H9 (cell line): ENCODE measurements around the gene PLA2G4C. TPM values are rescaled to one million over a fixed set of nuclear protein-coding genes. Genes with fewer than 3 reads are reported as not detected.

Source experiments
- DNase-seq: peaks from one replicate; pipeline ENCODE4 v3.0.0-alpha.2; 2017
- H2AFZ ChIP-seq: one replicate; pipeline ENCODE4 v1.6.1; 2013; ENCODE audit warnings: mild to moderate bottlenecking, low read length, control low read depth, moderate library complexity
- H2AK5ac ChIP-seq: 2 replicates; pipeline ENCODE4 v1.6.1; 2013; ENCODE audit warnings: low read length, control low read depth, mixed read lengths; ENCODE audit not compliant: insufficient read length
- H2BK120ac ChIP-seq: one replicate; pipeline ENCODE4 v1.6.1; 2013; ENCODE audit warnings: low read depth, mild to moderate bottlenecking, low read length, control low read depth, inconsistent platforms; ENCODE audit not compliant: poor library complexity, severe bottlenecking
- H2BK12ac ChIP-seq: 2 replicates; pipeline ENCODE4 v1.6.1; 2013; ENCODE audit warnings: low read length, control low read depth, mixed read lengths, low read depth; ENCODE audit not compliant: insufficient read length
- H2BK15ac ChIP-seq: 2 replicates; pipeline ENCODE4 v1.6.1; 2013; ENCODE audit warnings: low read depth, low read length, control low read depth
- H2BK20ac ChIP-seq: one replicate; pipeline ENCODE4 v1.6.1; 2013; ENCODE audit warnings: low read depth, mild to moderate bottlenecking, low read length, control low read depth, inconsistent platforms; ENCODE audit not compliant: poor library complexity, severe bottlenecking
- H2BK5ac ChIP-seq: 2 replicates; pipeline ENCODE4 v1.6.1; 2013; ENCODE audit warnings: low read length, control low read depth, mixed read lengths; ENCODE audit not compliant: insufficient read length
- H3K14ac ChIP-seq: 2 replicates; pipeline ENCODE4 v1.6.1; 2013; ENCODE audit warnings: low read length, control low read depth; ENCODE audit not compliant: insufficient read depth
- H3K18ac ChIP-seq: 2 replicates; pipeline ENCODE4 v1.6.1; 2013; ENCODE audit warnings: low read depth, mild to moderate bottlenecking, mixed read lengths, low read length, control low read depth; ENCODE audit not compliant: insufficient read length
- H3K23ac ChIP-seq: 2 replicates; pipeline ENCODE4 v1.6.1; 2013; ENCODE audit warnings: low read length, control low read depth, mixed read lengths, low read depth; ENCODE audit not compliant: insufficient read length
- H3K23me2 ChIP-seq: 2 replicates; pipeline ENCODE4 v1.6.1; 2013; ENCODE audit warnings: low read depth, mild to moderate bottlenecking, mixed read lengths, low read length, control low read depth; ENCODE audit not compliant: insufficient read length, poor library complexity, severe bottlenecking
- H3K27ac ChIP-seq: 2 replicates; pipeline ENCODE4 v1.5.1; 2013; ENCODE audit warnings: low read length, control low read depth, mixed read lengths, low read depth; ENCODE audit not compliant: insufficient read length
- H3K27me3 ChIP-seq: 2 replicates; pipeline ENCODE4 v1.6.1; 2013; ENCODE audit warnings: low read length, control low read depth, inconsistent platforms; ENCODE audit not compliant: insufficient read depth
- H3K4ac ChIP-seq: 2 replicates; pipeline ENCODE4 v1.6.1; 2013; ENCODE audit warnings: low read depth, mild to moderate bottlenecking, control low read depth, inconsistent platforms, low read length, moderate library complexity
- H3K4me1 ChIP-seq: 2 replicates; pipeline ENCODE4 v1.6.1; 2013; ENCODE audit warnings: low read length, control low read depth, inconsistent platforms; ENCODE audit not compliant: insufficient read depth
- H3K4me2 ChIP-seq: 2 replicates; pipeline ENCODE4 v1.6.1; 2013; ENCODE audit warnings: low read length, control low read depth, mixed read lengths; ENCODE audit not compliant: insufficient read length, insufficient read depth
- H3K56ac ChIP-seq: 2 replicates; pipeline ENCODE4 v1.6.1; 2013; ENCODE audit warnings: low read depth, mild to moderate bottlenecking, mixed read lengths, low read length, control low read depth; ENCODE audit not compliant: insufficient read length
- H3K79me1 ChIP-seq: 2 replicates; pipeline ENCODE4 v1.6.1; 2013; ENCODE audit warnings: low read depth, mild to moderate bottlenecking, moderate library complexity, low read length, control low read depth, inconsistent platforms; ENCODE audit not compliant: insufficient read depth, poor library complexity, severe bottlenecking
- H3K79me2 ChIP-seq: 2 replicates; pipeline ENCODE4 v1.6.1; 2013; ENCODE audit warnings: low read length, control low read depth, inconsistent platforms; ENCODE audit not compliant: insufficient read depth
- H3K9ac ChIP-seq: 2 replicates; pipeline ENCODE4 v1.6.1; 2013; ENCODE audit warnings: low read length, control low read depth, mixed read lengths; ENCODE audit not compliant: insufficient read length; ENCODE audit errors: extremely low read depth
- H3K9me3 ChIP-seq: one replicate; pipeline ENCODE4 v1.6.1; 2013; ENCODE audit warnings: low read depth, low read length, inconsistent platforms; ENCODE audit not compliant: control insufficient read depth
- H3T11ph ChIP-seq: one replicate; pipeline ENCODE4 v1.6.1; 2013; ENCODE audit warnings: mild to moderate bottlenecking, low read length, control low read depth, inconsistent platforms
- H4K20me1 ChIP-seq: one replicate; pipeline ENCODE4 v1.6.1; 2013; ENCODE audit not compliant: control insufficient read depth, insufficient read length, insufficient read depth
- H4K5ac ChIP-seq: 2 replicates; pipeline ENCODE4 v1.6.1; 2013; ENCODE audit warnings: low read depth, mild to moderate bottlenecking, mixed read lengths, low read length, control low read depth; ENCODE audit not compliant: insufficient read length
- H4K8ac ChIP-seq: replicated peaks from 2 replicates; pipeline ENCODE4 v1.6.1; 2013; ENCODE audit warnings: low read length, control low read depth, mixed read lengths, low read depth; ENCODE audit not compliant: insufficient read length
- H4K91ac ChIP-seq: 2 replicates; pipeline ENCODE4 v1.6.1; 2013; ENCODE audit warnings: low read depth, mild to moderate bottlenecking, moderate library complexity, mixed read lengths, low read length, control low read depth; ENCODE audit not compliant: insufficient read length
- H3K27ac Mint-ChIP-seq, 3 experiments: 2 replicates in 2 of 3; 3 replicates in 1 of 3; pipeline ENCODE4 v1.8.0; 2020 to 2021; ENCODE audit warnings: mixed read lengths in 3 of 3, mild to moderate bottlenecking in 1 of 3, moderate library complexity in 1 of 3
- H3K27me3 Mint-ChIP-seq: 2 replicates; pipeline ENCODE4 v1.8.0; 2021; ENCODE audit warnings: low read depth, mild to moderate bottlenecking, moderate library complexity, mixed read lengths
- H3K36me3 Mint-ChIP-seq, 3 experiments: 2 replicates in 2 of 3; 3 replicates in 1 of 3; pipeline ENCODE4 v1.8.0; 2020 to 2021; ENCODE audit warnings: low read depth in 3 of 3, mixed read lengths in 3 of 3; ENCODE audit not compliant: insufficient read depth in 1 of 3
- H3K4me1 Mint-ChIP-seq, 2 experiments: 2 replicates each; pipeline ENCODE4 v1.8.0; 2020; ENCODE audit warnings: mixed read lengths in 2 of 2
- H3K4me3 Mint-ChIP-seq, 2 experiments: 2 replicates in 1 of 2; 3 replicates in 1 of 2; pipeline ENCODE4 v1.8.0; 2020 to 2021; ENCODE audit warnings: mild to moderate bottlenecking in 2 of 2, mixed read lengths in 2 of 2, moderate library complexity in 1 of 2
- H3K9me3 Mint-ChIP-seq, 2 experiments: 2 replicates in 1 of 2; 3 replicates in 1 of 2; pipeline ENCODE4 v1.8.0; 2020; ENCODE audit warnings: mild to moderate bottlenecking in 2 of 2, mixed read lengths in 2 of 2, moderate library complexity in 1 of 2
- CTCF ChIP-seq: fragments of 200-600 bp; sonication (generic); conservative IDR thresholded peaks from 3 replicates; pipeline ENCODE4 v1.8.0; 2021; ENCODE audit warnings: antibody characterized with exemption, mild to moderate bottlenecking
- WGBS: extraction: QIAGEN DNeasy Blood & Tissue Kit; methylation state at CpG from one replicate; pipeline ENCODE4 v1.1.7; 2013; ENCODE audit warnings: missing lambda C conversion rate, low lambda C conversion rate, mixed read lengths; ENCODE audit not compliant: insufficient read length; ENCODE audit errors: extremely low coverage; 5-methylcytosine and 5-hydroxymethylcytosine counted together
- total RNA-seq: library from RNA; stranded (reverse); gene quantifications from 2 replicates; pipeline ENCODE4 v1.2.1, GENCODE V29; 2021

The PLA2G4C gene
- total RNA-seq, 1 experiment from 2014 or later: 7.0 TPM

GRCh38 chr19:48053856-48054255 is 56.8 kb downstream of the PLA2G4C start:
- Mint-ChIP-seq H3K27ac (no peak overlapping the region), H3K4me3 (no peak overlapping the region), H3K9me3 (peaks cover 3 to 12% of the 10 kb centered on the region in 2 experiments; a peak in 4 of 5 replicates), H3K36me3 (peaks cover 15 to 24% (median 16%) of the 10 kb centered on the region in 3 experiments), H3K4me1 (no peaks in the 10 kb centered on the region), H3K27me3 (no peaks in the 10 kb centered on the region; the same call in none of the 2 replicates)
- no peak overlapping the region for H3K23ac ChIP-seq
- no peak overlapping the region for H2BK20ac ChIP-seq
- no peak overlapping the region for H2BK12ac ChIP-seq
- H2AK5ac ChIP-seq: no peak overlapping the region
- no peak overlapping the region for H3K9ac ChIP-seq
- H3K9me3 ChIP-seq: no peaks in the 10 kb centered on the region
- H4K91ac ChIP-seq: no peak overlapping the region
- no peaks in the 10 kb centered on the region for H3K79me2 ChIP-seq
- no peak overlapping the region for H2AFZ ChIP-seq
- H2BK5ac ChIP-seq: no peak overlapping the region
- H3K4me1 ChIP-seq: no peaks in the 10 kb centered on the region
- no peak overlapping the region for H4K8ac ChIP-seq
- no peak overlapping the region for H3T11ph ChIP-seq
- no peaks in the 10 kb centered on the region for H3K79me1 ChIP-seq
- no peak for TF ChIP-seq CTCF
- no peak for DNase-seq
- H3K4ac ChIP-seq: no peak overlapping the region
- WGBS: no CpG with 5 or more reads among the region's 5 CpGs
- no peak overlapping the region for H3K27ac ChIP-seq
- H3K23me2 ChIP-seq: no peaks in the 10 kb centered on the region
- H4K20me1 ChIP-seq: no peaks in the 10 kb centered on the region
- no peak overlapping the region for H3K56ac ChIP-seq
- no peaks in the 10 kb centered on the region for H3K27me3 ChIP-seq
- no peak overlapping the region for H3K4me2 ChIP-seq
- H3K18ac ChIP-seq: no peak overlapping the region
- no peak overlapping the region for H2BK120ac ChIP-seq
- H3K14ac ChIP-seq: no peak overlapping the region; the same call in 1 of the 2 replicates
- H2BK15ac ChIP-seq: no peak overlapping the region
- H4K5ac ChIP-seq: no peak overlapping the region
